WTC11 (cell line): ENCODE results near the gene LRMDA.

Experiments
- NFE2L1 ChIP-seq: sonication (generic); formaldehyde crosslinking; IDR thresholded peaks from 2 replicates; pipeline ENCODE4 v1.8.1; 2023; ENCODE audit warnings: missing genetic modification reagents
- NFYB ChIP-seq: sonication (generic); formaldehyde crosslinking; conservative IDR thresholded peaks from 2 replicates; pipeline ENCODE4 v1.8.0; 2022; ENCODE audit warnings: low read depth, missing genetic modification reagents
- NR1H2 ChIP-seq: sonication (generic); formaldehyde crosslinking; IDR thresholded peaks from 2 replicates; pipeline ENCODE4 v1.9.0; 2021; ENCODE audit warnings: mild to moderate bottlenecking, moderate library complexity, missing genetic modification reagents
- SMAD3 ChIP-seq: sonication (generic); formaldehyde crosslinking; IDR thresholded peaks from 2 replicates; pipeline ENCODE4 v1.8.0; 2022; ENCODE audit warnings: missing genetic modification reagents, mild to moderate bottlenecking, borderline replicate concordance
- TCF7 ChIP-seq: sonication (generic); formaldehyde crosslinking; IDR thresholded peaks from 2 replicates; pipeline ENCODE4 v1.8.0; 2022; ENCODE audit warnings: mild to moderate bottlenecking, low read depth, missing genetic modification reagents, moderate library complexity
- TEAD4 ChIP-seq: sonication (generic); formaldehyde crosslinking; IDR thresholded peaks from 2 replicates; pipeline ENCODE4 v1.8.0; 2022; ENCODE audit warnings: mild to moderate bottlenecking, missing genetic modification reagents
- ZNF121 ChIP-seq: sonication (generic); formaldehyde crosslinking; IDR thresholded peaks from 2 replicates; pipeline ENCODE4 v1.8.0; 2023; ENCODE audit warnings: missing genetic modification reagents
- TF ChIP-seq, protein P1 (sequence below): sonication (generic); formaldehyde crosslinking; IDR thresholded peaks from 2 replicates; pipeline ENCODE4 v1.8.1; 2022; ENCODE audit warnings: missing genetic modification reagents, borderline replicate concordance
- TF ChIP-seq, protein P2 (sequence below): fragments of 200-600 bp; IDR thresholded peaks from 2 replicates; pipeline ENCODE4 v1.8.0; 2022; ENCODE audit warnings: antibody characterized with exemption
- TF ChIP-seq, protein P3 (sequence below): fragments of 250-450 bp; sonication (Bioruptor Pico); IDR thresholded peaks from 2 replicates; pipeline ENCODE4 v1.9.0; 2021; ENCODE audit warnings: mild to moderate bottlenecking
- TF ChIP-seq, protein P4 (sequence below): sonication (generic); formaldehyde crosslinking; conservative IDR thresholded peaks from 2 replicates; pipeline ENCODE4 v1.8.1; 2022; ENCODE audit warnings: mild to moderate bottlenecking, missing genetic modification reagents
- TF ChIP-seq, protein P5 (sequence below): fragments of 250-450 bp; sonication (Bioruptor Pico); IDR thresholded peaks from 2 replicates; pipeline ENCODE4 v1.8.0; 2021; ENCODE audit warnings: mild to moderate bottlenecking
- TF ChIP-seq, protein P6 (sequence below): sonication (generic); formaldehyde crosslinking; IDR thresholded peaks from 2 replicates; pipeline ENCODE4 v1.8.1; 2023; ENCODE audit warnings: mild to moderate bottlenecking, missing genetic modification reagents, moderate library complexity
- TF ChIP-seq, protein P7 (sequence below): sonication (generic); formaldehyde crosslinking; IDR thresholded peaks from 2 replicates; pipeline ENCODE4 v1.8.1; 2022; ENCODE audit warnings: mild to moderate bottlenecking, moderate library complexity, missing genetic modification reagents

DNA sequence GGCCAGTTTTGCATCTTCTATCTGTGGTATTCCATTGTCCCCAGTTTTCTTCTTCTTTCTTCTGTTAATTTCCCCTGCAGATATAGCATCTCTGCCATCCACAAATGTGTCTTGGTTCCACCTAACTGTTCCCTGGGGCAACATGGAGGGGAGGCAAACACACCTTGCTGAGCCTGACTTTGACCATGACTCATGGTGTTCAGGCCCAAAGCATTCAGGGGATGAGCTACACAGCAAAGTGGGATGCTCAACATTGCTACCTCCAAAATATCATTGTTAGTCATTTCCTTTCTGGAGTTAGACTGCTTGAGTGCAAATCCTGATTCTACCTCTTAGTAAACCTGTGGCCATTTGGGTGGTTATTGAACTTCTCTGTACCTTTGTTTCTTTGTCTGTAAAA, 542.7 kb downstream of the LRMDA start:
- no peak for TF ChIP-seq TEAD4
- no peak for TF ChIP-seq ZNF121 (CRISPR knock-in tag)
- TF ChIP-seq, protein P1, sequence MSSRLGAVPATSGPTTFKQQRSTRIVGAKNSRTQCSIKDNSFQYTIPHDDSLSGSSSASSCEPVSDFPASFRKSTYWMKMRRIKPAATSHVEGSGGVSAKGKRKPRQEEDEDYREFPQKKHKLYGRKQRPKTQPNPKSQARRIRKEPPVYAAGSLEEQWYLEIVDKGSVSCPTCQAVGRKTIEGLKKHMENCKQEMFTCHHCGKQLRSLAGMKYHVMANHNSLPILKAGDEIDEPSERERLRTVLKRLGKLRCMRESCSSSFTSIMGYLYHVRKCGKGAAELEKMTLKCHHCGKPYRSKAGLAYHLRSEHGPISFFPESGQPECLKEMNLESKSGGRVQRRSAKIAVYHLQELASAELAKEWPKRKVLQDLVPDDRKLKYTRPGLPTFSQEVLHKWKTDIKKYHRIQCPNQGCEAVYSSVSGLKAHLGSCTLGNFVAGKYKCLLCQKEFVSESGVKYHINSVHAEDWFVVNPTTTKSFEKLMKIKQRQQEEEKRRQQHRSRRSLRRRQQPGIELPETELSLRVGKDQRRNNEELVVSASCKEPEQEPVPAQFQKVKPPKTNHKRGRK (CRISPR knock-in tag): no peak
- TF ChIP-seq, protein P2, sequence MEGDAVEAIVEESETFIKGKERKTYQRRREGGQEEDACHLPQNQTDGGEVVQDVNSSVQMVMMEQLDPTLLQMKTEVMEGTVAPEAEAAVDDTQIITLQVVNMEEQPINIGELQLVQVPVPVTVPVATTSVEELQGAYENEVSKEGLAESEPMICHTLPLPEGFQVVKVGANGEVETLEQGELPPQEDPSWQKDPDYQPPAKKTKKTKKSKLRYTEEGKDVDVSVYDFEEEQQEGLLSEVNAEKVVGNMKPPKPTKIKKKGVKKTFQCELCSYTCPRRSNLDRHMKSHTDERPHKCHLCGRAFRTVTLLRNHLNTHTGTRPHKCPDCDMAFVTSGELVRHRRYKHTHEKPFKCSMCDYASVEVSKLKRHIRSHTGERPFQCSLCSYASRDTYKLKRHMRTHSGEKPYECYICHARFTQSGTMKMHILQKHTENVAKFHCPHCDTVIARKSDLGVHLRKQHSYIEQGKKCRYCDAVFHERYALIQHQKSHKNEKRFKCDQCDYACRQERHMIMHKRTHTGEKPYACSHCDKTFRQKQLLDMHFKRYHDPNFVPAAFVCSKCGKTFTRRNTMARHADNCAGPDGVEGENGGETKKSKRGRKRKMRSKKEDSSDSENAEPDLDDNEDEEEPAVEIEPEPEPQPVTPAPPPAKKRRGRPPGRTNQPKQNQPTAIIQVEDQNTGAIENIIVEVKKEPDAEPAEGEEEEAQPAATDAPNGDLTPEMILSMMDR: no peak
- TF ChIP-seq TCF7: no peak
- TF ChIP-seq, protein P3, sequence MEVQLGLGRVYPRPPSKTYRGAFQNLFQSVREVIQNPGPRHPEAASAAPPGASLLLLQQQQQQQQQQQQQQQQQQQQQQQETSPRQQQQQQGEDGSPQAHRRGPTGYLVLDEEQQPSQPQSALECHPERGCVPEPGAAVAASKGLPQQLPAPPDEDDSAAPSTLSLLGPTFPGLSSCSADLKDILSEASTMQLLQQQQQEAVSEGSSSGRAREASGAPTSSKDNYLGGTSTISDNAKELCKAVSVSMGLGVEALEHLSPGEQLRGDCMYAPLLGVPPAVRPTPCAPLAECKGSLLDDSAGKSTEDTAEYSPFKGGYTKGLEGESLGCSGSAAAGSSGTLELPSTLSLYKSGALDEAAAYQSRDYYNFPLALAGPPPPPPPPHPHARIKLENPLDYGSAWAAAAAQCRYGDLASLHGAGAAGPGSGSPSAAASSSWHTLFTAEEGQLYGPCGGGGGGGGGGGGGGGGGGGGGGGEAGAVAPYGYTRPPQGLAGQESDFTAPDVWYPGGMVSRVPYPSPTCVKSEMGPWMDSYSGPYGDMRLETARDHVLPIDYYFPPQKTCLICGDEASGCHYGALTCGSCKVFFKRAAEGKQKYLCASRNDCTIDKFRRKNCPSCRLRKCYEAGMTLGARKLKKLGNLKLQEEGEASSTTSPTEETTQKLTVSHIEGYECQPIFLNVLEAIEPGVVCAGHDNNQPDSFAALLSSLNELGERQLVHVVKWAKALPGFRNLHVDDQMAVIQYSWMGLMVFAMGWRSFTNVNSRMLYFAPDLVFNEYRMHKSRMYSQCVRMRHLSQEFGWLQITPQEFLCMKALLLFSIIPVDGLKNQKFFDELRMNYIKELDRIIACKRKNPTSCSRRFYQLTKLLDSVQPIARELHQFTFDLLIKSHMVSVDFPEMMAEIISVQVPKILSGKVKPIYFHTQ: no peak
- no peak for TF ChIP-seq NFE2L1 (CRISPR knock-in tag)
- TF ChIP-seq, protein P4, sequence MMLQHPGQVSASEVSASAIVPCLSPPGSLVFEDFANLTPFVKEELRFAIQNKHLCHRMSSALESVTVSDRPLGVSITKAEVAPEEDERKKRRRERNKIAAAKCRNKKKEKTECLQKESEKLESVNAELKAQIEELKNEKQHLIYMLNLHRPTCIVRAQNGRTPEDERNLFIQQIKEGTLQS (CRISPR knock-in tag): no peak
- TF ChIP-seq NFYB: no peak
- no peak for TF ChIP-seq NR1H2 (CRISPR knock-in tag)
- TF ChIP-seq, protein P5, sequence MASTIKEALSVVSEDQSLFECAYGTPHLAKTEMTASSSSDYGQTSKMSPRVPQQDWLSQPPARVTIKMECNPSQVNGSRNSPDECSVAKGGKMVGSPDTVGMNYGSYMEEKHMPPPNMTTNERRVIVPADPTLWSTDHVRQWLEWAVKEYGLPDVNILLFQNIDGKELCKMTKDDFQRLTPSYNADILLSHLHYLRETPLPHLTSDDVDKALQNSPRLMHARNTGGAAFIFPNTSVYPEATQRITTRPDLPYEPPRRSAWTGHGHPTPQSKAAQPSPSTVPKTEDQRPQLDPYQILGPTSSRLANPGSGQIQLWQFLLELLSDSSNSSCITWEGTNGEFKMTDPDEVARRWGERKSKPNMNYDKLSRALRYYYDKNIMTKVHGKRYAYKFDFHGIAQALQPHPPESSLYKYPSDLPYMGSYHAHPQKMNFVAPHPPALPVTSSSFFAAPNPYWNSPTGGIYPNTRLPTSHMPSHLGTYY (CRISPR knock-in tag): no peak
- TF ChIP-seq, protein P6, sequence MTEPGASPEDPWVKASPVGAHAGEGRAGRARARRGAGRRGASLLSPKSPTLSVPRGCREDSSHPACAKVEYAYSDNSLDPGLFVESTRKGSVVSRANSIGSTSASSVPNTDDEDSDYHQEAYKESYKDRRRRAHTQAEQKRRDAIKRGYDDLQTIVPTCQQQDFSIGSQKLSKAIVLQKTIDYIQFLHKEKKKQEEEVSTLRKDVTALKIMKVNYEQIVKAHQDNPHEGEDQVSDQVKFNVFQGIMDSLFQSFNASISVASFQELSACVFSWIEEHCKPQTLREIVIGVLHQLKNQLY: no peak
- no peak for TF ChIP-seq SMAD3 (CRISPR knock-in tag)
- TF ChIP-seq, protein P7, sequence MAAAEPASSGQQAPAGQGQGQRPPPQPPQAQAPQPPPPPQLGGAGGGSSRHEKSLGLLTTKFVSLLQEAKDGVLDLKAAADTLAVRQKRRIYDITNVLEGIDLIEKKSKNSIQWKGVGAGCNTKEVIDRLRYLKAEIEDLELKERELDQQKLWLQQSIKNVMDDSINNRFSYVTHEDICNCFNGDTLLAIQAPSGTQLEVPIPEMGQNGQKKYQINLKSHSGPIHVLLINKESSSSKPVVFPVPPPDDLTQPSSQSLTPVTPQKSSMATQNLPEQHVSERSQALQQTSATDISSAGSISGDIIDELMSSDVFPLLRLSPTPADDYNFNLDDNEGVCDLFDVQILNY (CRISPR knock-in tag): no peak
